Kidney epithelial cell (primary cell): ENCODE measurements around the gene BLOC1S1. TPM values are rescaled to one million over a fixed set of nuclear protein-coding genes. Genes with fewer than 3 reads are reported as not detected.

Experiments used
- DNase-seq: peaks from one replicate; pipeline ENCODE4 v3.0.0-alpha.2; 2010; ENCODE audit warnings: low read depth
- H3K27me3 ChIP-seq: 2 replicates; pipeline ENCODE4 v1.6.0; 2011; ENCODE audit warnings: low read length; ENCODE audit not compliant: control insufficient read depth, insufficient read depth
- H3K36me3 ChIP-seq: 2 replicates; pipeline ENCODE4 v1.5.1; 2011; ENCODE audit warnings: low read length; ENCODE audit not compliant: control insufficient read depth, insufficient read depth
- H3K4me3 ChIP-seq: 2 replicates; pipeline ENCODE4 v1.5.1; 2011; ENCODE audit warnings: low read depth, mild to moderate bottlenecking, control low read depth, low read length
- total RNA-seq: library from RNA; depleted of rRNA; stranded (reverse); fragments of >200 nt; gene quantifications from 2 replicates; pipeline ENCODE4 v1.2.3, GENCODE V29; 2015
- TF ChIP-seq, protein P1 (sequence below): IDR thresholded peaks from 2 replicates; pipeline ENCODE4 v1.5.1; 2011; ENCODE audit warnings: mild to moderate bottlenecking, moderate library complexity, low read length, control low read depth, inconsistent platforms; ENCODE audit not compliant: insufficient read depth, poor library complexity, severe bottlenecking

Gene BLOC1S1
- total RNA-seq, 1 donor from 2014 or later, result 109 TPM

- TF ChIP-seq, protein P1, sequence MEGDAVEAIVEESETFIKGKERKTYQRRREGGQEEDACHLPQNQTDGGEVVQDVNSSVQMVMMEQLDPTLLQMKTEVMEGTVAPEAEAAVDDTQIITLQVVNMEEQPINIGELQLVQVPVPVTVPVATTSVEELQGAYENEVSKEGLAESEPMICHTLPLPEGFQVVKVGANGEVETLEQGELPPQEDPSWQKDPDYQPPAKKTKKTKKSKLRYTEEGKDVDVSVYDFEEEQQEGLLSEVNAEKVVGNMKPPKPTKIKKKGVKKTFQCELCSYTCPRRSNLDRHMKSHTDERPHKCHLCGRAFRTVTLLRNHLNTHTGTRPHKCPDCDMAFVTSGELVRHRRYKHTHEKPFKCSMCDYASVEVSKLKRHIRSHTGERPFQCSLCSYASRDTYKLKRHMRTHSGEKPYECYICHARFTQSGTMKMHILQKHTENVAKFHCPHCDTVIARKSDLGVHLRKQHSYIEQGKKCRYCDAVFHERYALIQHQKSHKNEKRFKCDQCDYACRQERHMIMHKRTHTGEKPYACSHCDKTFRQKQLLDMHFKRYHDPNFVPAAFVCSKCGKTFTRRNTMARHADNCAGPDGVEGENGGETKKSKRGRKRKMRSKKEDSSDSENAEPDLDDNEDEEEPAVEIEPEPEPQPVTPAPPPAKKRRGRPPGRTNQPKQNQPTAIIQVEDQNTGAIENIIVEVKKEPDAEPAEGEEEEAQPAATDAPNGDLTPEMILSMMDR, result peak; percentile 76
Observed at GRCh38 chr12:55724226-55724939, 8.5 kb downstream of the BLOC1S1 start.

DNA sequence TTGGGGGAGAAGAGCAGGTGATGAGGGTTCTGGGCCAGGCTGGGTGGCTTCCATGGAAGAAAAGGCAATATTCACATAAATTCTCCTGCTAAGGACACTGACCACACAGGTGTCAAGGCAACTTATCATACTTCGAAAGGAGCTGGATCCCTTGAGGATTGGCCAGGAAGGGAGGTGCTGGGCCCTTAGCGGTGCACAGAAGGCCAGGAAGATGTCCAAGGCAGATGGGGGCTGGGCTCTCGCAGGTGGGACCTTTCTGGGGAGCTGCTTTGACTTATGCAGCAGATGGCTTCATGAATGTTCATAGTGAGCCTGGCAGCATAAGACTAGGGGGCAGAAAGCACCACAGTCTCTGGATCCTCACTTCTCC lies 9.1 kb downstream of the BLOC1S1 start:
- Histone ChIP-seq H3K27me3 (no peaks in the 10 kb centered on the region), H3K36me3 (peaks cover 2% of the 10 kb centered on the region), H3K4me3 (no peak overlapping the region)
- TF ChIP-seq, protein P1, result no peak
- no peak for DNase-seq

More at GRCh38 chr12:55724226-55724939, 8.5 kb downstream of the BLOC1S1 start:
- Histone ChIP-seq H3K4me3 (no peak overlapping the region), H3K36me3 (peaks cover 2% of the 10 kb centered on the region), H3K27me3 (no peaks in the 10 kb centered on the region)
- no peak for DNase-seq

- DNase-seq, result no peak
- Histone ChIP-seq H3K27me3 (no peaks in the 10 kb centered on the region), H3K4me3 (no peak overlapping the region), H3K36me3 (peaks cover 2% of the 10 kb centered on the region)
- TF ChIP-seq, protein P1, result no peak
Observed at GRCh38 chr12:55725556-55725955, 9.7 kb downstream of the BLOC1S1 start.

- H3K36me3 ChIP-seq, result peaks cover 2% of the 10 kb centered on the region
- peak overlapping the region; percentile 85 for H3K4me3 ChIP-seq
- H3K27me3 ChIP-seq, result no peaks in the 10 kb centered on the region
- TF ChIP-seq, protein P1, result no peak
- DNase-seq, result no peak
Observed at GRCh38 chr12:55726971-55727370, 11.1 kb downstream of the BLOC1S1 start.

GRCh38 chr12:55727643-55728185 lies 11.9 kb downstream of the BLOC1S1 start:
- Histone ChIP-seq H3K36me3 (peaks cover 2% of the 10 kb centered on the region), H3K4me3 (peak overlapping the region; percentile 85), H3K27me3 (no peaks in the 10 kb centered on the region)
- TF ChIP-seq, protein P1, result no peak
- DNase-seq, result no peak
